Suprapubic skin (tissue), 4 donors: Measurements from ENCODE around the gene XXYLT1. TPM values are rescaled to one million over a fixed set of nuclear protein-coding genes. Genes with fewer than 3 reads are reported as not detected.
A peak's percentile ranks its signal among the peaks of the same experiment; 100 is the strongest.

Source experiments
- DNase-seq, 2 donors: peaks; one replicate each; pipeline ENCODE4 v3.0.0-alpha.2; 2019; ENCODE audit warnings: low spot score in 2 of 2
- H3K27ac ChIP-seq: fragments of 200-600 bp; sonication (generic); one replicate; pipeline ENCODE4 v1.5.1; 2019
- H3K27me3 ChIP-seq: fragments of 200-600 bp; sonication (generic); one replicate; pipeline ENCODE4 v1.5.1; 2019
- H3K36me3 ChIP-seq: fragments of 200-600 bp; sonication (generic); one replicate; pipeline ENCODE4 v1.5.1; 2019
- H3K4me1 ChIP-seq: fragments of 200-600 bp; sonication (generic); one replicate; pipeline ENCODE4 v1.5.1; 2019
- H3K4me3 ChIP-seq: fragments of 200-600 bp; sonication (generic); one replicate; pipeline ENCODE4 v1.5.1; 2019; ENCODE audit warnings: mild to moderate bottlenecking
- H3K9me3 ChIP-seq: fragments of 200-600 bp; sonication (generic); one replicate; pipeline ENCODE4 v1.5.1; 2019
- CTCF ChIP-seq, 2 donors: fragments of 200-600 bp in 1 of 2; fragments of 450-650 bp in 1 of 2; sonication (generic) in 1 of 2; IDR thresholded peaks; one replicate each; pipeline ENCODE4 v1.5.1; 2016 to 2019; ENCODE audit warnings: antibody characterized with exemption in 2 of 2, mild to moderate bottlenecking in 1 of 2, moderate library complexity in 1 of 2
- EP300 ChIP-seq: sonication (generic); formaldehyde crosslinking; IDR thresholded peaks from one replicate; pipeline ENCODE4 v1.6.1; 2017; ENCODE audit warnings: antibody characterized with exemption
- POLR2A ChIP-seq, 2 donors: fragments of 450-650 bp; IDR thresholded peaks; one replicate each; pipeline ENCODE4 v1.6.1; 2017; ENCODE audit warnings: antibody characterized with exemption in 2 of 2, mild to moderate bottlenecking in 2 of 2, moderate library complexity in 2 of 2
- POLR2AphosphoS5 ChIP-seq, 3 donors: sonication (generic); formaldehyde crosslinking; IDR thresholded peaks; one replicate each; pipeline ENCODE4 v1.6.1; 2017; ENCODE audit warnings: antibody characterized with exemption in 3 of 3
- WGBS: methylation state at CpG from one replicate; pipeline ENCODE4 v1.1.5; 2018; 5-methylcytosine and 5-hydroxymethylcytosine counted together
- total RNA-seq, 4 donors: library from RNA; depleted of rRNA; stranded (reverse); fragments of >200 nt; gene quantifications; one replicate each; pipeline ENCODE4 v1.1.0, GENCODE V29; 2016

Gene XXYLT1
- total RNA-seq, 4 donors from 2014 or later: 8.0 to 19.4 (median 13.2) TPM

GRCh38 chr3:195170496-195170895 lies 100.5 kb downstream of the XXYLT1 start:
- Histone ChIP-seq H3K27ac (no peak overlapping the region), H3K9me3 (no peaks in the 10 kb centered on the region), H3K4me3 (no peak overlapping the region), H3K36me3 (no peaks in the 10 kb centered on the region), H3K27me3 (no peaks in the 10 kb centered on the region), H3K4me1 (peaks cover 19% of the 10 kb centered on the region)
- TF ChIP-seq EP300: no peak
- no peak for TF ChIP-seq CTCF (IDR thresholded peaks at IDR 0.05)
- TF ChIP-seq POLR2AphosphoS5 (IDR thresholded peaks at IDR 0.05): no peak
- no peak for TF ChIP-seq POLR2A (IDR thresholded peaks at IDR 0.05)
- WGBS: 95% methylated on average over 5 of the region's 5 CpGs
- DNase-seq: peak in 1 of 2 donors; percentile 11

GRCh38 chr3:195169011-195169649 lies 101.8 kb downstream of the XXYLT1 start:
- no peaks in the 10 kb centered on the region for H3K36me3 ChIP-seq
- no peaks in the 10 kb centered on the region for H3K9me3 ChIP-seq
- H3K27ac ChIP-seq: no peak overlapping the region
- peak in 1 of 2 donors; percentile 50 for DNase-seq
- TF ChIP-seq POLR2AphosphoS5 (IDR thresholded peaks at IDR 0.05): no peak
- no peak for TF ChIP-seq CTCF (IDR thresholded peaks at IDR 0.05)
- no peak for TF ChIP-seq EP300
- TF ChIP-seq POLR2A (IDR thresholded peaks at IDR 0.05): no peak
- H3K4me3 ChIP-seq: no peak overlapping the region
- no peaks in the 10 kb centered on the region for H3K27me3 ChIP-seq
- peaks cover 19% of the 10 kb centered on the region for H3K4me1 ChIP-seq
- WGBS: 99% methylated on average over 9 of the region's 23 CpGs

- Histone ChIP-seq H3K4me1 (peaks cover 19% of the 10 kb centered on the region), H3K4me3 (no peak overlapping the region)
- 84% methylated on average over 6 of the region's 6 CpGs for WGBS
Measured at GRCh38 chr3:195168009-195168762, 102.8 kb downstream of the XXYLT1 start.

GRCh38 chr3:195165790-195166189 lies 105.2 kb downstream of the XXYLT1 start:
- TF ChIP-seq EP300 (no peak), POLR2AphosphoS5 (IDR thresholded peaks at IDR 0.05) (no peak), CTCF (IDR thresholded peaks at IDR 0.05) (no peak), POLR2A (IDR thresholded peaks at IDR 0.05) (no peak)
- H3K27ac ChIP-seq: no peak overlapping the region
- no peak for DNase-seq
- H3K9me3 ChIP-seq: no peaks in the 10 kb centered on the region
- H3K4me3 ChIP-seq: no peak overlapping the region
- 95% methylated on average over 1 of the region's 1 CpG for WGBS
- H3K27me3 ChIP-seq: no peaks in the 10 kb centered on the region
- peaks cover 17% of the 10 kb centered on the region for H3K4me1 ChIP-seq
- H3K36me3 ChIP-seq: no peaks in the 10 kb centered on the region

More at GRCh38 chr3:195168009-195168762, 102.8 kb downstream of the XXYLT1 start:
- no peaks in the 10 kb centered on the region for H3K36me3 ChIP-seq
- no peaks in the 10 kb centered on the region for H3K27me3 ChIP-seq
- no peak for DNase-seq
- H3K27ac ChIP-seq: no peak overlapping the region
- TF ChIP-seq POLR2A (IDR thresholded peaks at IDR 0.05): no peak
- TF ChIP-seq CTCF (IDR thresholded peaks at IDR 0.05): no peak
- TF ChIP-seq EP300: no peak
- TF ChIP-seq POLR2AphosphoS5 (IDR thresholded peaks at IDR 0.05): no peak
- H3K9me3 ChIP-seq: no peaks in the 10 kb centered on the region

- Histone ChIP-seq H3K9me3 (no peaks in the 10 kb centered on the region), H3K27ac (no peak overlapping the region)
- 97% methylated on average over 7 of the region's 7 CpGs for WGBS
Measured at GRCh38 chr3:195165265-195165609, 105.7 kb downstream of the XXYLT1 start.

More at GRCh38 chr3:195165265-195165609, 105.7 kb downstream of the XXYLT1 start:
- Histone ChIP-seq H3K4me3 (no peak overlapping the region), H3K36me3 (no peaks in the 10 kb centered on the region), H3K4me1 (peaks cover 23% of the 10 kb centered on the region), H3K27me3 (no peaks in the 10 kb centered on the region)
- no peak for TF ChIP-seq POLR2A (IDR thresholded peaks at IDR 0.05)
- TF ChIP-seq EP300: no peak
- no peak for TF ChIP-seq CTCF (IDR thresholded peaks at IDR 0.05)
- TF ChIP-seq POLR2AphosphoS5 (IDR thresholded peaks at IDR 0.05): no peak
- no peak for DNase-seq
